PC-3 (cell line): ENCODE results near the gene HBS1L. TPM values are rescaled to one million over a fixed set of nuclear protein-coding genes. Genes with fewer than 3 reads are reported as not detected.

ENCODE experiments used
- ATAC-seq: fragments of 200-7000 bp; cut with Tn5 transposase; 2 replicates; pipeline ENCODE4 v1.9.1; 2020; ENCODE audit warnings: mild to moderate bottlenecking, moderate library complexity
- BruUV-seq: library from RNA; stranded (reverse); fragments of 400-500 nt; replicated peaks from 2 replicates; lab custom pipeline; 2021; lab: Mats Ljungman, UMichigan
- CTCF ChIA-PET: fragments of 300-600 bp; sonication (Branson Sonifier 250); formaldehyde crosslinking; loops from one replicate; lab custom pipeline; 2022; ENCODE audit warnings: antibody characterized with exemption; lab: Charles Lee
- POLR2A ChIA-PET: fragments of 300-600 bp; sonication (Branson Sonifier 250); formaldehyde crosslinking; loops from one replicate; lab custom pipeline; 2022; ENCODE audit warnings: antibody characterized with exemption; ENCODE audit not compliant: unreplicated experiment; lab: Charles Lee
- DNase-seq: peaks from one replicate; pipeline ENCODE4 v3.0.0-alpha.2; 2015
- H2AFZ ChIP-seq: fragments of 300-600 bp; sonication (generic); 2 replicates; pipeline ENCODE4 v1.6.0; 2016; ENCODE audit warnings: antibody characterized with exemption, low read length
- H3F3A ChIP-seq: fragments of 300-600 bp; sonication (generic); one replicate; pipeline ENCODE4 v1.6.0; 2017; ENCODE audit warnings: antibody characterized with exemption, low read length, control low read depth, mild to moderate bottlenecking; ENCODE audit not compliant: unreplicated experiment
- H3K27ac ChIP-seq: fragments of 300-600 bp; sonication (generic); 2 replicates; pipeline ENCODE4 v1.5.1; 2016; ENCODE audit warnings: mild to moderate bottlenecking, low read length
- H3K27me3 ChIP-seq: fragments of 300-600 bp; sonication (generic); 2 replicates; pipeline ENCODE4 v1.6.1; 2016; ENCODE audit warnings: low read length, mixed read lengths
- H3K36me3 ChIP-seq: fragments of 300-600 bp; sonication (generic); 2 replicates; pipeline ENCODE4 v1.6.1; 2016; ENCODE audit warnings: low read depth, mixed run types, low read length, mixed read lengths
- H3K4me1 ChIP-seq: fragments of 300-600 bp; sonication (generic); 2 replicates; pipeline ENCODE4 v1.5.1; 2016; ENCODE audit warnings: low read length; ENCODE audit not compliant: insufficient read depth
- H3K4me2 ChIP-seq: fragments of 300-600 bp; sonication (generic); 2 replicates; pipeline ENCODE4 v1.6.0; 2016; ENCODE audit warnings: low read length
- H3K4me3 ChIP-seq: fragments of 300-600 bp; sonication (generic); 2 replicates; pipeline ENCODE4 v1.5.1; 2016; ENCODE audit warnings: mild to moderate bottlenecking, low read length, mixed read lengths
- H3K79me2 ChIP-seq: fragments of 300-600 bp; sonication (generic); 2 replicates; pipeline ENCODE4 v1.6.1; 2017; ENCODE audit warnings: low read length, mixed read lengths
- H3K9ac ChIP-seq: fragments of 300-600 bp; sonication (generic); 2 replicates; pipeline ENCODE4 v1.6.0; 2016; ENCODE audit warnings: mild to moderate bottlenecking, low read length
- H3K9me2 ChIP-seq: fragments of 300-600 bp; sonication (generic); replicated peaks from 2 replicates; pipeline ENCODE4 v1.6.1; 2016; ENCODE audit warnings: mixed run types, low read length, mixed read lengths
- H3K9me3 ChIP-seq: fragments of 300-600 bp; sonication (generic); 2 replicates; pipeline ENCODE4 v1.6.1; 2016; ENCODE audit warnings: low read length, mixed read lengths
- H4K20me1 ChIP-seq: fragments of 300-600 bp; sonication (generic); 2 replicates; pipeline ENCODE4 v1.6.1; 2016; ENCODE audit warnings: low read length, mixed read lengths
- CTCF ChIP-seq: fragments of 300-600 bp; sonication (generic); conservative IDR thresholded peaks from 2 replicates; pipeline ENCODE4 v1.5.1; 2017; ENCODE audit warnings: antibody characterized with exemption, low read depth, mild to moderate bottlenecking, low read length
- EZH2 ChIP-seq: fragments of 300-600 bp; sonication (generic); IDR thresholded peaks from one replicate; pipeline ENCODE4 v1.6.1; 2017; ENCODE audit warnings: antibody characterized with exemption, mild to moderate bottlenecking, low read length; ENCODE audit not compliant: unreplicated experiment
- EZH2phosphoT487 ChIP-seq: fragments of 300-600 bp; sonication (generic); IDR thresholded peaks from 2 replicates; pipeline ENCODE4 v1.6.1; 2018; ENCODE audit warnings: mild to moderate bottlenecking, antibody characterized with exemption, low read length, borderline replicate concordance
- intact Hi-C: fragments of 100-400 bp; cut with micrococcal nuclease; formaldehyde crosslinking; loops from 2 replicates; pipeline ENCODE4 v1.9.0; 2023
- total RNA-seq: library from RNA; depleted of rRNA; stranded (reverse); fragments of >200 nt; gene quantifications from 2 replicates; pipeline ENCODE4 v1.2.3, GENCODE V29; 2014

Gene HBS1L
- total RNA-seq, 1 experiment from 2014 or later = 53.2 TPM

GRCh38 chr6:135046912-135047311, 7.7 kb downstream of the HBS1L start:
- no peak for DNase-seq
- TF ChIP-seq CTCF (no peak), EZH2phosphoT487 (no peak), EZH2 (no peak)
- Histone ChIP-seq H4K20me1 (peaks cover 13% of the 10 kb centered on the region; the same call in 1 of the 2 replicates), H3K27me3 (no peaks in the 10 kb centered on the region), H3K4me3 (no peak overlapping the region), H3K4me1 (no peaks in the 10 kb centered on the region), H2AFZ (no peak overlapping the region), H3K4me2 (no peak overlapping the region), H3K79me2 (peaks cover 92% of the 10 kb centered on the region), H3K9me3 (no peaks in the 10 kb centered on the region), H3K9ac (no peak overlapping the region), H3K27ac (no peak overlapping the region), H3K36me3 (no peaks in the 10 kb centered on the region), H3F3A (no peaks in the 10 kb centered on the region), H3K9me2 (no peaks in the 10 kb centered on the region)
- no peak for ATAC-seq
- ChIA-PET CTCF (no interaction called here), POLR2A (no interaction called here)
- BruUV-seq = no TSS peak
- intact Hi-C loops = no loop called here

GRCh38 chr6:135044639-135045038, 10.0 kb downstream of the HBS1L start:
- no peak for DNase-seq
- ATAC-seq = no peak
- intact Hi-C loops = no loop called here
- H3K9ac ChIP-seq = no peak overlapping the region
- H3K9me2 ChIP-seq = no peaks in the 10 kb centered on the region
- no peak overlapping the region for H3K4me2 ChIP-seq
- no peak overlapping the region for H3K27ac ChIP-seq
- no peaks in the 10 kb centered on the region for H3K4me1 ChIP-seq
- 0 out of 2 replicates have a peak, but pooled peaks cover 2% of the 10 kb centered on the region for H3K36me3 ChIP-seq
- ChIA-PET CTCF (no interaction called here), POLR2A (no interaction called here)
- BruUV-seq = no TSS peak
- H2AFZ ChIP-seq = no peak overlapping the region
- H3K4me3 ChIP-seq = no peak overlapping the region
- peaks cover 13% of the 10 kb centered on the region; the same call in 1 of the 2 replicates for H4K20me1 ChIP-seq
- peaks cover 73% of the 10 kb centered on the region for H3K79me2 ChIP-seq
- no peak for TF ChIP-seq CTCF
- no peak for TF ChIP-seq EZH2
- TF ChIP-seq EZH2phosphoT487 = no peak
- no peaks in the 10 kb centered on the region for H3K27me3 ChIP-seq
- H3K9me3 ChIP-seq = no peaks in the 10 kb centered on the region
- H3F3A ChIP-seq = no peaks in the 10 kb centered on the region

- CTCF ChIA-PET = no interaction called here
- BruUV-seq = no TSS peak
- H3K27me3 ChIP-seq = no peaks in the 10 kb centered on the region
- H3K4me1 ChIP-seq = no peaks in the 10 kb centered on the region
- H3F3A ChIP-seq = no peaks in the 10 kb centered on the region
- H3K4me3 ChIP-seq = no peak overlapping the region
- H3K27ac ChIP-seq = no peak overlapping the region
- no peak for ATAC-seq
- POLR2A ChIA-PET = no interaction called here
- intact Hi-C loops = no loop called here
- H3K36me3 ChIP-seq = 0 out of 2 replicates have a peak, but pooled peaks cover 2% of the 10 kb centered on the region
- peaks cover 13% of the 10 kb centered on the region; the same call in 1 of the 2 replicates for H4K20me1 ChIP-seq
- no peak overlapping the region for H3K4me2 ChIP-seq
- no peak overlapping the region for H3K9ac ChIP-seq
- peaks cover 68% of the 10 kb centered on the region for H3K79me2 ChIP-seq
- H3K9me3 ChIP-seq = no peaks in the 10 kb centered on the region
- DNase-seq = no peak
- H2AFZ ChIP-seq = no peak overlapping the region
- TF ChIP-seq CTCF = no peak
- no peak for TF ChIP-seq EZH2phosphoT487
- TF ChIP-seq EZH2 = no peak
- no peaks in the 10 kb centered on the region for H3K9me2 ChIP-seq
Observed at GRCh38 chr6:135043846-135044245, 10.8 kb downstream of the HBS1L start.
